DMS 273 treated with DMSO at 0.1 percent for 48 hours (cell line): ENCODE data around the gene RASL10A.

Experiments used
- DNase-seq: peaks from one replicate; lab custom pipeline; 2025; lab: John Stamatoyannopoulos, UW

Gene RASL10A

DNA sequence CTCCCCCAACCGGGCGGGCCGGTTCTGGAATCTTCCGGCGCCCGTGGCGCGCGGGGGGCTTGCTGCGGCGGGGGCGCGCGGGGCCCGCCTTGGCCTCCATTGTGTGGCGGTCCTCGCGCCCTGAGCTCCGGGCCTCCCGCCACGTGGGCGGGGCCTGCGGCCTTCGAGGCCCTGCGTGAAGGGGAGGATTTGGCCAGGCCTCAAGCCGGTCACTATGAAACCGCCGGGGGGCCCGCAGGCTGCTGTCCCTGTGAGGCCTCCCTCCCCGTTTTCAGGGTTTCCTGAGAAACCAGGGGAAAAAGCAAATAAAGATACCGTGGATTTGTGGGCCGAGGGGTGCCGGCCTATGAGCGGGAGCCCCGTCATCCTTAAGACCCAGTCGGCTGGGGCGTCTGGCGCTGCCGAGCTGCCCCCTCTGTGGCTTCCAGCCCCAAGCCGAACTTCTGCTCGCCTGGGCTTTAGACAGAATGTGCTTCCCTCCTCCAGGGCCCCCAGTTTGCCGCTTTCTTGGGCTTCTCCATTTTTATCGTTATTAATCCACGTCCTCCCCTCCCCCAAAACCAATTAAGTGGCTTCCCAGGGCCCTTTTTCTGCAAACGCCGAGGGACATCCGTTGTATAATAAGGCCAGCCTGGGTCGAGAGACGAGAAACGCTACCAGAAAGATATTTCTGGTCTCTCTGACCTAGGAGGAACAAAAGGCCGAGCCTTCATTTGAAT lies 46.8 kb downstream of the RASL10A start:
- DNase-seq = no peak

DNA sequence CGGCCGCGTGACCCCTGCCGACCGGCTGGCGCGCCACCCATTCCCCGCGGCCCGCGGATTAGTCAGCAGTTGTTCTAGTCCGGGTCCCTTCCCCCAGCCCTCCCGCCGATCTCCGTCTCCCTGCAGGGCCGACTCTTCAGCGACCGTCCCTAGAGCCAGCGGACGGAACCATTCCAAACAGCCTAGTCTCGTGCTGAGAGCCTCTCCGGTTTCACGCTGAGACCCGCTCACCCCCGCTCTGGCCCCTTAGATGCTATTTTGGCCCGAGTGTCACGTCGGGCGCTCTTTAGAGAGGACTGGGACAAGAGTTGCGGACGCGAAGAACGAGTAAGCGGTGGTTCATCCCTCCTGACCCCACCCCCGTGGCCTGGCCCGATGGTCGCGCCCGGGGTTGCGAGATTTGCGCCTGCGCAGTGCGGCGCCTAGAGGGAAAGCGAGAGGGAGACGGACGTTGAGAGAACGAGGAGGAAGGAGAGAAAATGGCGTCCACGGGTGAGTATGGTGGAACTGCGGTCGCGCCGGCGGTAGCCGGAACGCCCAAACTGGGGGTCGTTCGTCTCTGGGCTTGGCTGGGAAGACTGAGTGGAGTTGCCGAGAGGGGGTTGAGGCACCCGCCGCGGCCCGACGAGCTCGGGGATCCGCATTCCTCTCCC lies 47.5 kb downstream of the RASL10A start, which contains the start of the genes EWSR1 and RHBDD3:
Gene EWSR1, plus strand, starts transcription at position 411 of the 653 bp plus-strand sequence. Its CDS starts 69 bp downstream, at position 480.
Gene RHBDD3, minus strand, starts transcription at position 124 of the 653 bp plus-strand sequence. CDS start 2,355 bp downstream, outside the sequence.
- peak; percentile 77 for DNase-seq

DNA sequence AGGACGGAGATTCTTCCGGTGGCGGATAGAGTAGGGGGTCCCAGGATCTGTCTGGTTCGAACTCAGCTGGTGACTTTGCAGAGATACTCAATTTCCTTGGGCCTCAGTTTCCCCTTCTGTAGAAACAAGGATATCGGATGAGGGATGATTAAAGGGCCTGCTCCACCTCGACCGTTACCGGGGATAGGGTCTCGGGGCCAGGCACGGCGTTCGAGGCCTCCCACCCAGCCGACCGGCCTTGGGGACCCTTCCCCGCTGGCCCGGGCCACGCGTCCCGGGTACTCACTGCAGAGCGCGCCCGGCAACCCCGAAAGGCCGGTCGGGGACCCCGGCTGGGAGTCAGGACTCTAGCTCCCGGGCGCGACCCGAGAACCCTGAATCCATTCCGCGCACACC lies 48.0 kb downstream of the RASL10A start:
- DNase-seq = no peak

DNA sequence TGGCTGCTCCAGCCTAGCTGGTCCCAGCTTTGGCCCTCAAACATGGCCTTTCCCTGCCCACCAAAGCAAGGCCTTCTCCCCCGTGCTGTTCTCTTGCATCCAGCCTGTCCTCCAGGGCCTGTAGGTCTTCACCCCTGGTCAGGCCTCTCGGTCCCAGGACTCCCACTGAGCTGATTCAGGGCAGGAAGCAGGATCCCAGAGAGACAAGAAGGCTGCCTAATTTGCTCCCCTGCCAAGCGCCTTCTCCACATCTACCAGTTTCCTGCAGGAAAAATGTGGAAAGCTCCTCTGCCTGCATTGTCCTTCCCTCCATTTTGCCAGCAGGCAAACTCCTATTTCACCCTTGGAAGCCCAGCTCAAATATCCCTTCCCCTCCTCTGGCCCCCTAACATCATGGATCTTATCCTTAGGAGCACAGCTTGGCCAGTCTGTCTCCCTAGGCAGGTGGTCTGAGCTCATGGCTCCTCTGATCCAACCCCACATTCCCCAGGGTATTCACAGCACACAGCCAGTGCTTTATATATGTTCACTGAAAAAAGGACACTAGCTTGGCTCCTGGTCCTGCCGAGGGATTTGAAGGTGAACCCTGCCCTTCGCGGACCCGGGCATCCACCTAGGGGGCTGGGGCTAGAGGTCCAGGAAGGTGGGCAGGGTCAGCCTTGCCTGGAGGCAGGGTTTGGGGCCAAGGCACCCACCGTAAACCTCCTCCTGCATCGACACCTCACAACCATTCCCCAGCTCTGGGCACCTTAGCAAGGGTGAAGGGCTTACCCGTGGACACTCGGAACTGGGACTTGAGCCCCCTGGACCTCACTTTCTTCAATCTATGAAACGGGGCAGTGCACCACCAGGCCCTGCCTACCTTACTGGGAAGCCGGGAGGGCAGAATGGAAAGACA lies 48.7 kb downstream of the RASL10A start:
- no peak for DNase-seq

DNA sequence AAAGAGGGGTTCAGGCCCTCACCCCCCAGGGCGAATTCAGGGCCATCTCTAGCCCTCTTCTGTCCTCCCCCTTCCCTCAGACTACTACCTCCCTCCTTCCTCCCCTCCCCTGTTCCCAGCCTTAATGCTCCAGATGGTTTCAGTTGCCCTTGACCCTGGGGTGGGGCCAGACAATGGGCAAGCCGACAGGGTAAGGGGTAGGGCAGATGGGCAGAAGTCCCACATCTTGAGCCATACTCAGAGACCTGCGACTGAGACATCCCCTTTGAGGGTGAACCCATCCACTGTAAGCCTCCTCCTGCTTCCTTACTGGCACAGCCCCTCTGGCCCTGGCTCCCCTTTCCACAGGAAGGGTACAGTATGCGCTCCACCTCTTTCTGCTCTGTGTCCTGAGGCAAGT lies 49.6 kb downstream of the RASL10A start:
- no peak for DNase-seq

DNA sequence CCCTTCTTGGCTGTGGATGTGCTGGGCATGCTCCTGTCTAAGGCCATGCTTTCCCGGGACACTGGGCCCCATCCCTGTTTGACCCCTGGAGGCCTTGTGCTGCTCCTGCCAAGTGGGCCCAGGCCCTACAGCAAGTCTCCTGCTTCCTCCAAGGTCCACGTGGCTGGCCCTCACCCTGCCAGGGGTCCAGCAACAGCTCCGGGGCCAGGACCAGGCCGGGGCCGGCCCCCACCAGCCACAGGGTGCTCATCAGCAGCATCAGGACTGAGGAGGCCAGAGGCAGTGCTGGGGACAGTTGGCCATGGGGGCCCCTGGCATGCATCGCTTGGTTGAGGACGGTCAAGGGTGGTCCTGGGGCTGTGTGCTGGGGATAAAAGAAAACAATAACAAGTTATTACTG lies 50.2 kb downstream of the RASL10A start:
- DNase-seq = no peak

DNA sequence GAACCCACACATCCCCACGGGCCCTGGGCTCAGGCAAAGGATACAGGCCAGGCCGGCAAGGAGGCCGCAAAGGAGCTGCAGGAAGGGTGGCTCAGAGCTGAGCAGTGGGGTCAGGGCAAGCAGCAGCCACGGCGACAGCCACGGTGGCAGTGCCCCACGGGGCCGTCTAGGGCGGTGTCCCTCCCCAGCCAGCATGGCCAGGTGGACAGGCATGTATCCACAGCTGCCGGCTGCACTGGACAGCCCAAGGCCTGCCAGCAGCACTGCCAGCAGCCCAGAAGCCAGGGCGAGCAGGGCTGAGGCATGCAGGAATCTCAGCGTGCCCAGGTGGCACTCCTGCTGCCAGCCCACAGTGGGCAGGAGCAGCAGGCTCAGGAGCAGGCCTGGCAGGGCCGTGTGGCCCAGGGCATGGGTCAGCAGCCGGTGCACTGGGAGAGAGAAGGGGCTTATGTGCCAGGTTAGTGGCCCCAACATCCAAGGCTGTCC lies 51.7 kb downstream of the RASL10A start:
- DNase-seq = no peak
